Liver (tissue), 9 donors: ENCODE data around the gene STMN1. TPM values are rescaled to one million over a fixed set of nuclear protein-coding genes. Genes with fewer than 3 reads are reported as not detected.

Experiments used
- DNase-seq: peaks from one replicate; pipeline ENCODE4 v3.0.0-alpha.2; 2017; ENCODE audit warnings: low spot score
- H3K27ac ChIP-seq, 2 donors: one replicate each; pipeline ENCODE4 v1.7.0; 2013; ENCODE audit warnings: inconsistent platforms in 2 of 2, low read length in 2 of 2, control low read depth in 1 of 2, low read depth in 1 of 2, mild to moderate bottlenecking in 1 of 2
- H3K27me3 ChIP-seq, 4 donors: one replicate each; pipeline versions ENCODE4 v1.6.1 to v1.7.0; 2013; ENCODE audit warnings: low read length in 3 of 4, inconsistent platforms in 1 of 4, mild to moderate bottlenecking in 1 of 4, moderate library complexity in 1 of 4; ENCODE audit not compliant: control insufficient read depth in 4 of 4, insufficient read depth in 4 of 4
- H3K36me3 ChIP-seq, 4 donors: one replicate each; pipeline versions ENCODE4 v1.6.1 to v1.7.0; 2013; ENCODE audit warnings: low read length in 3 of 4, mild to moderate bottlenecking in 3 of 4, low read depth in 1 of 4, moderate library complexity in 1 of 4; ENCODE audit not compliant: control insufficient read depth in 4 of 4, insufficient read depth in 3 of 4
- H3K4me1 ChIP-seq, 4 donors: one replicate each; pipeline versions ENCODE4 v1.6.1 to v1.7.0; 2013; ENCODE audit warnings: low read length in 3 of 4, mild to moderate bottlenecking in 3 of 4, moderate library complexity in 1 of 4; ENCODE audit not compliant: control insufficient read depth in 4 of 4, insufficient read depth in 4 of 4
- H3K4me3 ChIP-seq, 3 donors: one replicate each; pipeline versions ENCODE4 v1.6.1 to v1.7.0; 2013; ENCODE audit warnings: low read length in 3 of 3, control low read depth in 1 of 3, low read depth in 1 of 3, mild to moderate bottlenecking in 1 of 3
- H3K9ac ChIP-seq, 2 donors: one replicate each; pipeline ENCODE4 v1.7.0; 2013; ENCODE audit warnings: low read length in 2 of 2, mild to moderate bottlenecking in 2 of 2, moderate library complexity in 2 of 2, control low read depth in 1 of 2, low read depth in 1 of 2
- H3K9me3 ChIP-seq, 4 donors: one replicate each; pipeline versions ENCODE4 v1.6.1 to v1.7.0; 2013; ENCODE audit warnings: low read length in 3 of 4; ENCODE audit not compliant: control insufficient read depth in 4 of 4
- ATF3 ChIP-seq: IDR thresholded peaks from 2 replicates; pipeline ENCODE4 v1.6.1; 2016; ENCODE audit warnings: antibody characterized with exemption
- CTCF ChIP-seq: fragments of 150-350 bp; IDR thresholded peaks from 2 replicates; pipeline ENCODE4 v1.5.1; 2017; ENCODE audit warnings: improper control_type of control experiment, low read depth, low read length; ENCODE audit not compliant: missing input control
- EGR1 ChIP-seq, 2 donors: IDR thresholded peaks; 2 replicates each; pipeline ENCODE4 v1.6.1; 2016 to 2018; ENCODE audit warnings: antibody characterized with exemption in 2 of 2, low read depth in 2 of 2
- FOXA1 ChIP-seq: IDR thresholded peaks from 2 replicates; pipeline ENCODE4 v1.6.1; 2016; ENCODE audit warnings: antibody characterized with exemption
- FOXA2 ChIP-seq: IDR thresholded peaks from 2 replicates; pipeline ENCODE4 v1.6.1; 2016; ENCODE audit warnings: antibody characterized with exemption
- GABPA ChIP-seq, 2 donors: IDR thresholded peaks in 1 of 2; conservative IDR thresholded peaks in 1 of 2; 2 replicates each; pipeline ENCODE4 v1.6.1; 2016; ENCODE audit warnings: antibody characterized with exemption in 2 of 2, mild to moderate bottlenecking in 1 of 2, moderate library complexity in 1 of 2
- HNF4A ChIP-seq, 2 donors: conservative IDR thresholded peaks; 2 replicates each; pipeline ENCODE4 v1.6.1; 2016; ENCODE audit warnings: antibody characterized with exemption in 2 of 2, mild to moderate bottlenecking in 2 of 2
- HNF4G ChIP-seq: IDR thresholded peaks from 2 replicates; pipeline ENCODE4 v1.6.1; 2016; ENCODE audit warnings: antibody characterized with exemption
- JUND ChIP-seq, 2 donors: IDR thresholded peaks; 2 replicates each; pipeline ENCODE4 v1.6.1; 2016; ENCODE audit warnings: antibody characterized with exemption in 2 of 2
- MAX ChIP-seq: IDR thresholded peaks from 2 replicates; pipeline ENCODE4 v1.6.1; 2016; ENCODE audit warnings: antibody characterized with exemption
- NR2F2 ChIP-seq: IDR thresholded peaks from 2 replicates; pipeline ENCODE4 v1.6.1; 2016; ENCODE audit warnings: antibody characterized with exemption
- RAD21 ChIP-seq, 2 donors: IDR thresholded peaks; 2 replicates each; pipeline ENCODE4 v1.6.1; 2016; ENCODE audit warnings: antibody characterized with exemption in 2 of 2, mild to moderate bottlenecking in 2 of 2
- REST ChIP-seq: IDR thresholded peaks from 2 replicates; pipeline ENCODE4 v1.6.1; 2016; ENCODE audit warnings: antibody characterized with exemption, mild to moderate bottlenecking
- RXRA ChIP-seq, 2 donors: IDR thresholded peaks; 2 replicates each; pipeline ENCODE4 v1.6.1; 2017 to 2018; ENCODE audit warnings: antibody characterized with exemption in 2 of 2, mild to moderate bottlenecking in 1 of 2
- SP1 ChIP-seq: IDR thresholded peaks from 2 replicates; pipeline ENCODE4 v1.6.1; 2018; ENCODE audit warnings: antibody characterized with exemption, mild to moderate bottlenecking
- TAF1 ChIP-seq: conservative IDR thresholded peaks from 2 replicates; pipeline ENCODE4 v1.6.1; 2016; ENCODE audit warnings: antibody characterized with exemption, mild to moderate bottlenecking
- YY1 ChIP-seq: IDR thresholded peaks from 2 replicates; pipeline ENCODE4 v1.6.1; 2016; ENCODE audit warnings: antibody characterized with exemption, mild to moderate bottlenecking
- ZBTB33 ChIP-seq: IDR thresholded peaks from 2 replicates; pipeline ENCODE4 v1.6.1; 2016; ENCODE audit warnings: antibody characterized with exemption
- WGBS: extraction: QIAGEN DNeasy Blood & Tissue Kit; methylation state at CpG from one replicate; pipeline ENCODE4 v1.1.7; 2013; 5-methylcytosine and 5-hydroxymethylcytosine counted together
- polyA plus RNA-seq, 2 donors: library from polyadenylated mRNA; stranded (reverse) in 1 of 2; unstranded in 1 of 2; fragments of 200-250 nt in 1 of 2; fragments of >200 nt in 1 of 2; fragmentation: Nextera tagmentation in 1 of 2; extraction: Ambion mirVana in 1 of 2; gene quantifications; one replicate each; pipeline versions ENCODE4 v1.2.1 to v1.2.3, GENCODE V29; 2013 to 2015
- total RNA-seq, 2 donors: library from RNA; depleted of rRNA; stranded (reverse); fragments of >200 nt; gene quantifications; one replicate each; pipeline ENCODE4 v1.2.3, GENCODE V29; 2014
- donor health status: healthy.
- donor health status: healthy.
- donor health status: healthy.
- donor health status: healthy.
- donor health status: healthy.

Gene STMN1
- total and polyA plus RNA-seq, 4 donors = 0.75 to 40.1 (median 17.8) TPM

GRCh38 chr1:25879675-25880074 is 26.5 kb downstream of the STMN1 start:
- Histone ChIP-seq H3K36me3 (no peaks in the 10 kb centered on the region), H3K4me3 (no peak overlapping the region), H3K9me3 (no peaks in the 10 kb centered on the region), H3K9ac (no peak overlapping the region), H3K4me1 (peaks cover 9 to 31% (median 20%) of the 10 kb centered on the region in 4 donors), H3K27ac (peak overlapping the region in 1 of 2 donors; percentile 13), H3K27me3 (no peaks in the 10 kb centered on the region)
- DNase-seq = no peak
- WGBS = 28% methylated on average over 2 of the region's 2 CpGs
- no peak for TF ChIP-seq YY1
- no peak for TF ChIP-seq ATF3
- TF ChIP-seq CTCF = no peak
- no peak for TF ChIP-seq ZBTB33
- no peak for TF ChIP-seq SP1
- TF ChIP-seq FOXA1 = no peak
- TF ChIP-seq EGR1 (IDR thresholded peaks at IDR 0.05; ENCODE audit: low read depth in 2 of 2) = no peak
- no peak for TF ChIP-seq NR2F2
- peak in 1 of 2 donors; percentile 38 for TF ChIP-seq RAD21 (IDR thresholded peaks at IDR 0.05)
- no peak for TF ChIP-seq GABPA (IDR thresholded peaks at IDR 0.05 in 1 of 2, conservative IDR thresholded peaks at IDR 0.05 in 1 of 2)
- TF ChIP-seq HNF4G = no peak
- no peak for TF ChIP-seq FOXA2
- peak; percentile 48 to 70 for TF ChIP-seq HNF4A (conservative IDR thresholded peaks at IDR 0.05)
- TF ChIP-seq RXRA (IDR thresholded peaks at IDR 0.05) = peak in 1 of 2 donors; percentile 55
- TF ChIP-seq MAX = no peak
- TF ChIP-seq REST = peak; percentile 44
- no peak for TF ChIP-seq TAF1
- TF ChIP-seq JUND (IDR thresholded peaks at IDR 0.05) = no peak
